K562 (cell line): ENCODE measurements around the gene GDF15. TPM values are rescaled to one million over a fixed set of nuclear protein-coding genes. Genes with fewer than 3 reads are reported as not detected.

ENCODE experiments used
- ARNT ChIP-seq, 2 experiments: fragments of 450-650 bp; IDR thresholded peaks; 2 replicates each; pipeline ENCODE4 v1.6.1; 2016; ENCODE audit warnings: mild to moderate bottlenecking in 1 of 2
- CCNT2 ChIP-seq: IDR thresholded peaks from 2 replicates; pipeline ENCODE4 v1.6.1; 2011; ENCODE audit warnings: borderline replicate concordance, low read depth, mild to moderate bottlenecking, moderate library complexity, mixed read lengths, low read length; ENCODE audit not compliant: insufficient read length; ENCODE audit errors: extremely low read depth
- CREB1 ChIP-seq, 2 experiments: sonication (generic) in 1 of 2; formaldehyde crosslinking in 1 of 2; IDR thresholded peaks; 2 replicates each; pipeline versions ENCODE4 v1.6.1 to v1.8.0; 2012 to 2022; ENCODE audit warnings: inconsistent platforms in 1 of 2, mild to moderate bottlenecking in 1 of 2, missing genetic modification reagents in 1 of 2, moderate library complexity in 1 of 2
- E2F5 ChIP-seq: sonication (generic); formaldehyde crosslinking; IDR thresholded peaks from 2 replicates; pipeline ENCODE4 v1.8.0; 2022; ENCODE audit warnings: mild to moderate bottlenecking, missing genetic modification reagents
- FOXJ2 ChIP-seq: fragments of 200-800 bp; sonication (Bioruptor generic); IDR thresholded peaks from 2 replicates; pipeline ENCODE4 v1.6.1; 2016; ENCODE audit warnings: missing genetic modification characterization, missing compliant biosample characterization
- FOXP1 ChIP-seq: sonication (generic); formaldehyde crosslinking; IDR thresholded peaks from 2 replicates; pipeline ENCODE4 v1.8.0; 2022; ENCODE audit warnings: mild to moderate bottlenecking, missing genetic modification reagents
- HNRNPH1 ChIP-seq: fragments of 200-400 bp; formaldehyde crosslinking; optimal IDR thresholded peaks from 2 replicates; pipeline ENCODE3; 2017; ENCODE audit warnings: low read depth, mild to moderate bottlenecking, low read length, moderate library complexity
- JUN ChIP-seq, 2 experiments: sonication (generic) in 1 of 2; formaldehyde crosslinking in 1 of 2; IDR thresholded peaks; 2 replicates each; pipeline versions ENCODE4 v1.6.1 to v1.8.0; 2012 to 2022; ENCODE audit warnings: borderline replicate concordance in 2 of 2, mild to moderate bottlenecking in 2 of 2, improper control_type of control experiment in 1 of 2, low read depth in 1 of 2, low read length in 1 of 2, missing genetic modification reagents in 1 of 2
- MBD2 ChIP-seq: sonication (generic); IDR thresholded peaks from 2 replicates; pipeline ENCODE4 v1.6.1; 2016; ENCODE audit warnings: low read depth, borderline replicate concordance
- MITF ChIP-seq: IDR thresholded peaks from 2 replicates; pipeline ENCODE4 v1.6.1; 2014; ENCODE audit warnings: antibody characterized with exemption
- MLLT1 ChIP-seq, 2 experiments: fragments of 450-650 bp; IDR thresholded peaks; 2 replicates each; pipeline ENCODE4 v1.6.1; 2016
- PHB ChIP-seq: fragments of 250-450 bp; sonication (Bioruptor Pico); IDR thresholded peaks from 2 replicates; pipeline ENCODE4 v1.5.0; 2021
- PKNOX1 ChIP-seq: fragments of 450-650 bp; IDR thresholded peaks from 2 replicates; pipeline ENCODE4 v1.6.1; 2016
- POLR2AphosphoS5 ChIP-seq: IDR thresholded peaks from 2 replicates; pipeline ENCODE4 v1.6.1; 2011; ENCODE audit warnings: mild to moderate bottlenecking, low read depth, low read length, moderate library complexity; ENCODE audit not compliant: control insufficient read depth, insufficient read depth
- ZHX1 ChIP-seq: fragments of 150-350 bp; conservative IDR thresholded peaks from 2 replicates; pipeline ENCODE4 v1.6.1; 2014; ENCODE audit warnings: low read length
- ZNF239 ChIP-seq: fragments of 250-450 bp; sonication (Bioruptor Pico); IDR thresholded peaks from 2 replicates; pipeline ENCODE4 v1.4.0; 2020; ENCODE audit warnings: mild to moderate bottlenecking
- ZNF431 ChIP-seq: sonication (generic); formaldehyde crosslinking; IDR thresholded peaks from 2 replicates; pipeline ENCODE4 v1.8.0; 2022; ENCODE audit warnings: mild to moderate bottlenecking, missing genetic modification reagents
- polyA plus RNA-seq, 8 experiments: library from polyadenylated mRNA; depleted of rRNA in 4 of 8; stranded (reverse) in 5 of 8; unstranded in 3 of 8; fragments of >200 nt; fragmentation: Nextera tagmentation in 2 of 8; fragmentation: Illumina TruSeq in 1 of 8; extraction: Ambion mirVana in 2 of 8; extraction: Trizol in 1 of 8; gene quantifications; 2 replicates each; pipeline versions ENCODE4 v1.2.1 to v1.2.3, GENCODE V29; 2011 to 2014; ENCODE audit warnings: inconsistent platforms in 1 of 8, missing spikeins in 1 of 8
- total RNA-seq, 7 experiments: library from RNA; depleted of rRNA in 6 of 7; stranded (reverse); fragments of >200 nt in 6 of 7; fragmentation: Illumina TruSeq in 2 of 7; extraction: Trizol in 2 of 7; gene quantifications; 2 replicates each; pipeline versions ENCODE4 v1.2.1 to v1.2.3, GENCODE V29; 2011 to 2021; ENCODE audit warnings: low replicate concordance in 1 of 7

Gene GDF15
- total and polyA plus RNA-seq, 9 of the 15 experiments (the other 6 are each of a cell fraction or from before 2014, with no cell fraction given), result 2.3 to 82.4 (median 12.5) TPM

- peak; percentile 62; the same call in 1 of the 2 replicates for TF ChIP-seq CREB1 (IDR thresholded peaks at IDR 0.05)
- peak; percentile 65 for TF ChIP-seq CREB1 (CRISPR knock-in tag; IDR thresholded peaks at IDR 0.05)
- TF ChIP-seq ZHX1, result peak; percentile 86; the same call in 1 of the 2 replicates
- 0 out of 2 replicates have a peak, but pooled peaks have one; percentile 70 for TF ChIP-seq MITF
- peak; percentile 54; the same call in 1 of the 2 replicates for TF ChIP-seq ZNF239 (CRISPR knock-in tag)
- TF ChIP-seq HNRNPH1, result no peak
- TF ChIP-seq MLLT1 (IDR thresholded peaks at IDR 0.05), result peak; percentile 96
- TF ChIP-seq PHB (CRISPR knock-in tag), result no peak
- peak; percentile 90 for TF ChIP-seq CCNT2
- peak; percentile 29 for TF ChIP-seq PKNOX1
- 0 out of 2 replicates have a peak, but pooled peaks have one; percentile 88 for TF ChIP-seq E2F5 (CRISPR knock-in tag)
- peak; percentile 74; the same call in 1 of the 2 replicates for TF ChIP-seq MBD2
- TF ChIP-seq FOXJ2 (tag), result peak; percentile 92; the same call in 1 of the 2 replicates
- peak; percentile 94 for TF ChIP-seq FOXP1
- peak; percentile 63; the same call in 1 of the 2 replicates for TF ChIP-seq ZNF431 (CRISPR knock-in tag)
- 0 out of 4 replicates have a peak, but pooled peaks of 1 of the 2 experiments have one; percentile 80 for TF ChIP-seq ARNT (IDR thresholded peaks at IDR 0.05)
- TF ChIP-seq JUN (IDR thresholded peaks at IDR 0.05; ENCODE audit: borderline replicate concordance, low read depth, low read length), result peak; percentile 56
- TF ChIP-seq JUN (CRISPR knock-in tag; IDR thresholded peaks at IDR 0.05; ENCODE audit: borderline replicate concordance), result 0 out of 2 replicates have a peak, but pooled peaks have one; percentile 66
- peak; percentile 92 for TF ChIP-seq POLR2AphosphoS5
These were observed at the start of gene GDF15 (continued) for GRCh38 chr19:18385675-18386542.
